Keratinocyte (primary cell): ENCODE data around the gene NBPF19. TPM values are rescaled to one million over a fixed set of nuclear protein-coding genes. Genes with fewer than 3 reads are reported as not detected.

Source experiments
- polyA plus RNA-seq, 5 experiments: library from polyadenylated mRNA; depleted of rRNA in 3 of 5; stranded (reverse) in 3 of 5; stranded (forward) in 1 of 5; unstranded in 1 of 5; fragments of >200 nt; gene quantifications; 1 replicate in 1 of 5; 2 replicates in 3 of 5; 3 replicates in 1 of 5; pipeline versions ENCODE4 v1.2.1 to v1.2.3, GENCODE V29; 2011 to 2012; ENCODE audit warnings: missing spikeins in 2 of 5, low read depth in 1 of 5, low replicate concordance in 1 of 5

The NBPF19 gene
- polyA plus RNA-seq, 1 donor (not counting 4 experiments of a cell fraction or from before 2014, with no cell fraction given) = 7.7 TPM

Other genes with a start within 250 kb of the NBPF19 start
- not detected in 3 replicates for gene PPIAL4C, start 108.8 kb downstream of the NBPF19 start, polyA plus RNA-seq